ENCODE measurements around the gene PKIG. TPM values are rescaled to one million over a fixed set of nuclear protein-coding genes. Genes with fewer than 3 reads are reported as not detected.
A peak's percentile ranks its signal among the peaks of the same experiment; 100 is the strongest.

The PKIG gene
- total and polyA plus RNA-seq, 9 of the 15 experiments (the other 6 are each of a cell fraction or from before 2014, with no cell fraction given): 0.13 to 7.0 (median 4.7) TPM

- FAIRE-seq (no peak), DNase-seq (ENCODE audit: extremely low read depth in 1 of 4, low spot score in 3 of 4) (no peak), ATAC-seq (no peak)
- Histone ChIP-seq H3K9ac (ENCODE audit: insufficient read depth in 1 of 2, low read depth in 2 of 2, low read length in 2 of 2) (no peak overlapping the region), H3K27ac (ENCODE audit: extremely low read depth, low read depth, low read length) (no peak overlapping the region), H3K4me3 (no peak overlapping the region), H3K9me1 (ENCODE audit: control insufficient read depth, insufficient read depth, low read length) (no peaks in the 10 kb centered on the region), H3K9me3 (replicated peaks; ENCODE audit: control insufficient read depth, insufficient read depth, low read depth, low read length) (no peaks in the 10 kb centered on the region), H3K27me3 (ENCODE audit: control insufficient read depth in 2 of 2, insufficient read depth in 2 of 2, low read length in 2 of 2) (no peaks in the 10 kb centered on the region), H2AFZ (ENCODE audit: low read depth, low read length) (no peak overlapping the region), H3K4me2 (ENCODE audit: insufficient read depth, low read length) (no peak overlapping the region), H4K20me1 (replicated peaks; ENCODE audit: control insufficient read depth, insufficient read depth, low read length) (no peaks in the 10 kb centered on the region), H3K79me2 (ENCODE audit: control insufficient read depth, insufficient read depth, low read length) (no peaks in the 10 kb centered on the region), H3K4me1 (replicated peaks in 1 of 2; ENCODE audit: control insufficient read depth in 2 of 2, insufficient read depth in 2 of 2, low read length in 2 of 2) (peaks cover 5 to 19% of the 10 kb centered on the region in 2 experiments; a peak in 4 of 5 replicates), H3K36me3 (ENCODE audit: control insufficient read depth, insufficient read depth, low read length) (no peaks in the 10 kb centered on the region)
- intact Hi-C loops (cut with micrococcal nuclease) (no loop called here), in situ Hi-C loops (cut with MboI) (loop anchor here (5.0 to 10.0 kb wide), 2 partner anchors 225 to 392 kb away; partner anchors contain the start of gene OSER1)
- WGBS (ENCODE audit: insufficient coverage, low coverage, missing lambda C conversion rate): 26% methylated on average over 4 of the region's 5 CpGs
- ChIA-PET CTCF (ENCODE audit: low intra/inter-chr PET ratio) (interaction anchor here (0.8 kb wide), 1 partner anchor 69 kb away, joined by 3 read pairs; no protein-coding TSS in a partner anchor), POLR2A (no interaction called here)
- BruUV-seq (replicated peaks): no TSS peak
- no peak for TF ChIP-seq ZNF644 (tag; IDR thresholded peaks at IDR 0.05; ENCODE audit: low read depth)
- TF ChIP-seq ZC3H8 (IDR thresholded peaks at IDR 0.05): no peak
Measured at GRCh38 chr20:44606725-44607441, 24.5 kb downstream of the PKIG start.

GRCh38 chr20:44609006-44609515, 26.7 kb downstream of the PKIG start:
- no peak for ATAC-seq
- intact Hi-C loops (cut with micrococcal nuclease) (no loop called here), in situ Hi-C loops (cut with MboI) (loop anchor here (5.0 to 10.0 kb wide), 2 partner anchors 227 to 394 kb away; partner anchors contain the start of gene OSER1)
- Histone ChIP-seq H3K27me3 (ENCODE audit: control insufficient read depth in 2 of 2, insufficient read depth in 2 of 2, low read length in 2 of 2) (no peaks in the 10 kb centered on the region), H3K79me2 (ENCODE audit: control insufficient read depth, insufficient read depth, low read length) (no peaks in the 10 kb centered on the region), H3K4me3 (no peak overlapping the region), H3K9ac (ENCODE audit: insufficient read depth in 1 of 2, low read depth in 2 of 2, low read length in 2 of 2) (peak overlapping the region in 1 of 2 experiments; percentile 38; a peak in 1 of 4 replicates), H3K4me2 (ENCODE audit: insufficient read depth, low read length) (no peak overlapping the region), H3K9me3 (replicated peaks; ENCODE audit: control insufficient read depth, insufficient read depth, low read depth, low read length) (no peaks in the 10 kb centered on the region), H3K36me3 (ENCODE audit: control insufficient read depth, insufficient read depth, low read length) (no peaks in the 10 kb centered on the region), H3K9me1 (ENCODE audit: control insufficient read depth, insufficient read depth, low read length) (no peaks in the 10 kb centered on the region), H3K4me1 (replicated peaks in 1 of 2; ENCODE audit: control insufficient read depth in 2 of 2, insufficient read depth in 2 of 2, low read length in 2 of 2) (peaks cover 5 to 19% of the 10 kb centered on the region in 2 experiments; a peak in 4 of 5 replicates), H2AFZ (ENCODE audit: low read depth, low read length) (peak overlapping the region; percentile 94), H4K20me1 (replicated peaks; ENCODE audit: control insufficient read depth, insufficient read depth, low read length) (no peaks in the 10 kb centered on the region), H3K27ac (ENCODE audit: extremely low read depth, low read depth, low read length) (no peak overlapping the region)
- 59% methylated on average over 9 of the region's 9 CpGs for WGBS (ENCODE audit: insufficient coverage, low coverage, missing lambda C conversion rate)
- ChIA-PET POLR2A (interaction anchor here (0.6 to 1.0 kb wide), 4 partner anchors 39 to 388 kb away, joined by 3 to 4 read pairs (median 3); no protein-coding TSS in a partner anchor), CTCF (ENCODE audit: low intra/inter-chr PET ratio) (interaction anchor here (0.6 to 2.7 kb wide), 10 partner anchors 16 to 392 kb away, joined by 3 to 20 read pairs (median 7); partner anchors contain the start of genes SERINC3 and TTPAL)
- BruUV-seq (replicated peaks): no TSS peak
- DNase-seq (ENCODE audit: extremely low read depth in 1 of 4, low spot score in 3 of 4): no peak
- no peak for FAIRE-seq
- TF ChIP-seq CBFA2T2 (conservative IDR thresholded peaks at IDR 0.05): no peak
- TF ChIP-seq CREB1 (IDR thresholded peaks at IDR 0.05): no peak
- TF ChIP-seq CREB1 (CRISPR knock-in tag; IDR thresholded peaks at IDR 0.05): no peak
- no peak for TF ChIP-seq ZBTB11 (CRISPR knock-in tag; IDR thresholded peaks at IDR 0.05)
- TF ChIP-seq STAT6 (CRISPR knock-in tag; IDR thresholded peaks at IDR 0.05): no peak

Measured in K562 (cell line).